ENCODE data around the gene GDA. TPM values are rescaled to one million over a fixed set of nuclear protein-coding genes. Genes with fewer than 3 reads are reported as not detected.

The GDA gene
- total RNA-seq, 1 donor from 2014 or later: 0.18 TPM

GRCh38 chr9:72228282-72228681 is 79.0 kb downstream of the GDA start:
- H3K4me1 Mint-ChIP-seq: no peaks in the 10 kb centered on the region
- no peak overlapping the region for H3K27ac Mint-ChIP-seq
- CTCF ChIA-PET: no interaction called here
- intact Hi-C loops (cut with micrococcal nuclease): no loop called here
- no peak for ATAC-seq (ENCODE audit: low read depth)
- TF ChIP-seq, protein P1, sequence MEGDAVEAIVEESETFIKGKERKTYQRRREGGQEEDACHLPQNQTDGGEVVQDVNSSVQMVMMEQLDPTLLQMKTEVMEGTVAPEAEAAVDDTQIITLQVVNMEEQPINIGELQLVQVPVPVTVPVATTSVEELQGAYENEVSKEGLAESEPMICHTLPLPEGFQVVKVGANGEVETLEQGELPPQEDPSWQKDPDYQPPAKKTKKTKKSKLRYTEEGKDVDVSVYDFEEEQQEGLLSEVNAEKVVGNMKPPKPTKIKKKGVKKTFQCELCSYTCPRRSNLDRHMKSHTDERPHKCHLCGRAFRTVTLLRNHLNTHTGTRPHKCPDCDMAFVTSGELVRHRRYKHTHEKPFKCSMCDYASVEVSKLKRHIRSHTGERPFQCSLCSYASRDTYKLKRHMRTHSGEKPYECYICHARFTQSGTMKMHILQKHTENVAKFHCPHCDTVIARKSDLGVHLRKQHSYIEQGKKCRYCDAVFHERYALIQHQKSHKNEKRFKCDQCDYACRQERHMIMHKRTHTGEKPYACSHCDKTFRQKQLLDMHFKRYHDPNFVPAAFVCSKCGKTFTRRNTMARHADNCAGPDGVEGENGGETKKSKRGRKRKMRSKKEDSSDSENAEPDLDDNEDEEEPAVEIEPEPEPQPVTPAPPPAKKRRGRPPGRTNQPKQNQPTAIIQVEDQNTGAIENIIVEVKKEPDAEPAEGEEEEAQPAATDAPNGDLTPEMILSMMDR (IDR thresholded peaks at IDR 0.05): no peak
- no peaks in the 10 kb centered on the region for H3K9me3 Mint-ChIP-seq
- DNase-seq: no peak
- H3K27me3 Mint-ChIP-seq: peaks cover 2% of the 10 kb centered on the region
- H3K4me3 Mint-ChIP-seq: no peak overlapping the region
- POLR2A ChIA-PET: no interaction called here
- H3K36me3 Mint-ChIP-seq (ENCODE audit: low read depth): no peaks in the 10 kb centered on the region

- Mint-ChIP-seq H3K27ac (no peak overlapping the region), H3K9me3 (no peaks in the 10 kb centered on the region), H3K4me1 (no peaks in the 10 kb centered on the region), H3K27me3 (peaks cover 3% of the 10 kb centered on the region), H3K36me3 (ENCODE audit: low read depth) (no peaks in the 10 kb centered on the region), H3K4me3 (no peak overlapping the region)
- ATAC-seq (ENCODE audit: low read depth): no peak
- ChIA-PET CTCF (interaction anchor here (0.6 kb wide), 1 partner anchor 34 kb away, joined by 3 read pairs; no protein-coding TSS in a partner anchor), POLR2A (no interaction called here)
- intact Hi-C loops (cut with micrococcal nuclease): no loop called here
- TF ChIP-seq, protein P1 (IDR thresholded peaks at IDR 0.05): no peak
- DNase-seq: no peak
Observed at GRCh38 chr9:72232778-72233177, 83.5 kb downstream of the GDA start.

DNA sequence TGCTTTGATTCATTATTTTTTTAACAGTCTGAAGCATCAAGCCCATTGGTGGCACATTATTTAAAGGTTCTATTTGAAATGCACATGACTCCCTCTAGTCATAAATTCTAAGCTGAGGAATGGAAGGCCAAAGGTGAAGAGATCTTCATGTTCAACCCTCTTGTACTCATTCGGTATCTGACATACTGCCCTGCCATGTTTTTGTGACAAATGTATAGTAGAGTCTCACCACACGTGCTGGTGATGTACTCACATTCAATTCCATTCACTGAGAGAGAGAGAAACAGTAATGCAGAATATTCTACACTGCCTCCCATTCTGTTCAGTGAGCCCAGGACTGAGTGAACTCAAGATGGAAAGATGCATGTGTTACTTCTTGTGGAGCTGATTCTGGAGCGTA is 98.3 kb downstream of the GDA start:
- ATAC-seq (ENCODE audit: low read depth): no peak
- H3K4me1 Mint-ChIP-seq: no peaks in the 10 kb centered on the region
- POLR2A ChIA-PET: no interaction called here
- no peaks in the 10 kb centered on the region for H3K36me3 Mint-ChIP-seq (ENCODE audit: low read depth)
- H3K27me3 Mint-ChIP-seq: peaks cover 15% of the 10 kb centered on the region
- CTCF ChIA-PET: no interaction called here
- no peak for DNase-seq
- TF ChIP-seq, protein P1 (IDR thresholded peaks at IDR 0.05): no peak
- no peak overlapping the region for H3K27ac Mint-ChIP-seq
- no peaks in the 10 kb centered on the region for H3K9me3 Mint-ChIP-seq
- H3K4me3 Mint-ChIP-seq: no peak overlapping the region
- intact Hi-C loops (cut with micrococcal nuclease): no loop called here

DNA sequence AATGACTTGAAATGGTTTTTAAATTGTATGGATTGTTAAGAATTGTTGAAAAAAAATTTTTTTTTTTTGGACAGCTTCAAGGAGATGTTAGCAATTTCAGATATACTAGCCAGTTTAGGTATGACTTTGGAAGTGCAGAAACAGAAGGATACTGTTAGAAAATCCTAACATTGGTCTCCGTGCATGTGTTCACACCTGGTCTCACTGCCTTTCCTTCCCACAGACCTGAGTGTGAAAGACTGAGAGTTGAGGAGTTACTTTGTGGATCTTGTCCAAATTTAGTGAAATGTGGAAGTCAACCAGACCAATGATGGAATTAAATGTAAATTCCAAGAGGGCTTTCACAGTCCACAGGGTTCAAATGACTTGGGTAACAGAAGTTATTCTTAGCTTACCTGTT is 102.3 kb downstream of the GDA start:
- CTCF ChIA-PET: no interaction called here
- Mint-ChIP-seq H3K9me3 (no peaks in the 10 kb centered on the region), H3K27ac (no peak overlapping the region), H3K4me3 (no peak overlapping the region), H3K27me3 (peaks cover 15% of the 10 kb centered on the region), H3K4me1 (no peaks in the 10 kb centered on the region), H3K36me3 (ENCODE audit: low read depth) (no peaks in the 10 kb centered on the region)
- TF ChIP-seq, protein P1 (IDR thresholded peaks at IDR 0.05): no peak
- ATAC-seq (ENCODE audit: low read depth) (no peak), DNase-seq (no peak)
- POLR2A ChIA-PET: no interaction called here
- intact Hi-C loops (cut with micrococcal nuclease): no loop called here

- ChIA-PET CTCF (no interaction called here), POLR2A (no interaction called here)
- no peak overlapping the region for H3K4me3 Mint-ChIP-seq
- TF ChIP-seq, protein P1 (IDR thresholded peaks at IDR 0.05): no peak
- ATAC-seq (ENCODE audit: low read depth) (no peak), DNase-seq (no peak)
- H3K27me3 Mint-ChIP-seq: peaks cover 15% of the 10 kb centered on the region
- intact Hi-C loops (cut with micrococcal nuclease): no loop called here
- no peaks in the 10 kb centered on the region for H3K36me3 Mint-ChIP-seq (ENCODE audit: low read depth)
- no peak overlapping the region for H3K27ac Mint-ChIP-seq
- no peaks in the 10 kb centered on the region for H3K9me3 Mint-ChIP-seq
- H3K4me1 Mint-ChIP-seq: no peaks in the 10 kb centered on the region
Observed at GRCh38 chr9:72254901-72255545, 105.8 kb downstream of the GDA start.
